Astrocyte of the spinal cord (primary cell): ENCODE data around the gene PTPRT.

Experiments used
- DNase-seq: peaks from one replicate; pipeline ENCODE4 v3.0.0; 2011; ENCODE audit warnings: low read depth, low spot score
- H3K4me3 ChIP-seq: 2 replicates; pipeline ENCODE4 v1.5.1; 2011; ENCODE audit warnings: low read depth, mild to moderate bottlenecking, low read length, moderate library complexity
- in situ Hi-C: cut with HindIII; loops from 2 replicates; pipeline ENCODE4 v1.10.0; 2017; ENCODE audit warnings: low sequenced_read_pairs
- TF ChIP-seq, protein P1 (sequence below): IDR thresholded peaks from 2 replicates; pipeline ENCODE4 v1.5.1; 2012; ENCODE audit warnings: low read depth, mild to moderate bottlenecking, low read length, inconsistent platforms

The PTPRT gene

DNA sequence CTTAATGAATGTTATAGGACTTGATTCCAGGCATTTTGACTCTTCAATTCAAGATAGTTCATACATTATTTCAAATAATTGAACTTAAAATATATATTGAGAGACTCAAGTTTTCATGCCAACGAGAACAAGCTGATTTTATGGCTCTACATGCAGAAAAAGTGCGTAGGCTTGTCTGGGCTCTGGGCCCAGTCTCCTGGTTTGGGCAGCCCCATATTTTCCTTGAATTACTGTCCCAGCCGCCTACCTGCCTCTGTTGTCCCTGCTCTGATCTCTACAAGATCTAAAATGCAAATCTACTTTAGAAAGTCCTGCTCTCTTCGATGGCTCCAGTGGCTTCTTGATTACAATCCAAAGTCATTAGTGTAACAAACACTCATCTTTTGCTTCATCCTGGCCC lies 1034.1 kb downstream of the PTPRT start:
- DNase-seq = no peak
- TF ChIP-seq, protein P1, sequence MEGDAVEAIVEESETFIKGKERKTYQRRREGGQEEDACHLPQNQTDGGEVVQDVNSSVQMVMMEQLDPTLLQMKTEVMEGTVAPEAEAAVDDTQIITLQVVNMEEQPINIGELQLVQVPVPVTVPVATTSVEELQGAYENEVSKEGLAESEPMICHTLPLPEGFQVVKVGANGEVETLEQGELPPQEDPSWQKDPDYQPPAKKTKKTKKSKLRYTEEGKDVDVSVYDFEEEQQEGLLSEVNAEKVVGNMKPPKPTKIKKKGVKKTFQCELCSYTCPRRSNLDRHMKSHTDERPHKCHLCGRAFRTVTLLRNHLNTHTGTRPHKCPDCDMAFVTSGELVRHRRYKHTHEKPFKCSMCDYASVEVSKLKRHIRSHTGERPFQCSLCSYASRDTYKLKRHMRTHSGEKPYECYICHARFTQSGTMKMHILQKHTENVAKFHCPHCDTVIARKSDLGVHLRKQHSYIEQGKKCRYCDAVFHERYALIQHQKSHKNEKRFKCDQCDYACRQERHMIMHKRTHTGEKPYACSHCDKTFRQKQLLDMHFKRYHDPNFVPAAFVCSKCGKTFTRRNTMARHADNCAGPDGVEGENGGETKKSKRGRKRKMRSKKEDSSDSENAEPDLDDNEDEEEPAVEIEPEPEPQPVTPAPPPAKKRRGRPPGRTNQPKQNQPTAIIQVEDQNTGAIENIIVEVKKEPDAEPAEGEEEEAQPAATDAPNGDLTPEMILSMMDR = no peak
- in situ Hi-C loops = no loop called here
- no peak overlapping the region for H3K4me3 ChIP-seq

- DNase-seq = no peak
- in situ Hi-C loops = no loop called here
- no peak overlapping the region for H3K4me3 ChIP-seq
- TF ChIP-seq, protein P1 = no peak
Measured at GRCh38 chr20:42152575-42152974, 1037.1 kb downstream of the PTPRT start.

GRCh38 chr20:42150230-42150629 lies 1039.5 kb downstream of the PTPRT start:
- DNase-seq = no peak
- in situ Hi-C loops = no loop called here
- H3K4me3 ChIP-seq = no peak overlapping the region
- TF ChIP-seq, protein P1 = no peak

DNA sequence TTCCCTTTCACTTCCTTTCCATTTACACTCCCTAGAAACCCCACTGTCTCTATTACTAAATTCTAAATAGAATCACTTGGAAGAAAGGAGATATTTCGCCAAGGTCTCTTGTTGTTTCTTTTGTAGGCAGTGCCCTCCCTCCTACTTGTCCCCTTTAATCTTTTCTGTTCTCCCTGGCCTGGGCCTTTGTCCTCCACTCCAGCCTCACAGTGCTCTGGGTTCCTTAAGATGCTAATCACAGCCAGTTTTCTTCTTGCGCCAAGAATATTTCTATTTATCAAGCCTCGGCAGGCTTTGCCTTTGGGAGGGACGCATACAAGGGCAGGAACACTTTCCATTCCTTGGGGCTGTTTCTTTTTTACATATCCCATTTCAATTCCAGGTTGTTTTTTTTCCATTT lies 1051.0 kb downstream of the PTPRT start:
- TF ChIP-seq, protein P1 = no peak
- in situ Hi-C loops = no loop called here
- no peak for DNase-seq
- H3K4me3 ChIP-seq = no peak overlapping the region

- no peak overlapping the region for H3K4me3 ChIP-seq
- DNase-seq = no peak
- TF ChIP-seq, protein P1 = no peak
- in situ Hi-C loops = no loop called here
Measured at GRCh38 chr20:42134265-42135098, 1055.2 kb downstream of the PTPRT start.

- TF ChIP-seq, protein P1 = no peak
- H3K4me3 ChIP-seq = no peak overlapping the region
- in situ Hi-C loops = no loop called here
- DNase-seq = no peak
Measured at GRCh38 chr20:42130810-42131596, 1058.7 kb downstream of the PTPRT start.
